ENCODE data around the gene ATXN7L1. TPM values are rescaled to one million over a fixed set of nuclear protein-coding genes. Genes with fewer than 3 reads are reported as not detected.

ATXN7L1 gene
- total RNA-seq, 2 experiments from 2014 or later, result 0.59 TPM; not detected in 1

GRCh38 chr7:105819559-105819958 is 56.8 kb downstream of the ATXN7L1 start:
- Histone ChIP-seq H3K9me2 (ENCODE audit: insufficient read depth, low read length) (no peaks in the 10 kb centered on the region), H3K4me3 (ENCODE audit: low read depth, low read length, poor library complexity, severe bottlenecking) (no peak overlapping the region), H3K4me1 (ENCODE audit: insufficient read depth, low read length, poor library complexity, severe bottlenecking) (no peaks in the 10 kb centered on the region), H3K79me2 (ENCODE audit: insufficient read depth, low read depth, low read length) (no peaks in the 10 kb centered on the region), H3K36me3 (ENCODE audit: insufficient read depth, low read length) (no peaks in the 10 kb centered on the region), H2AFZ (ENCODE audit: low read length) (no peak overlapping the region), H4K20me1 (ENCODE audit: insufficient read depth, low read length) (no peaks in the 10 kb centered on the region), H3K4me2 (ENCODE audit: low read length) (no peak overlapping the region), H3K27ac (ENCODE audit: low read depth, low read length, poor library complexity, severe bottlenecking) (no peak overlapping the region), H3K9me3 (ENCODE audit: low read length) (no peaks in the 10 kb centered on the region)
- ChIA-PET CTCF (ENCODE audit: unreplicated experiment) (no interaction called here), POLR2A (interaction anchor here (0.7 kb wide), 1 partner anchor 142 kb away, joined by 3 read pairs; no protein-coding TSS in a partner anchor)
- DNase-seq (ENCODE audit: low spot score), result no peak
- intact Hi-C loops (cut with micrococcal nuclease; ENCODE audit: unreplicated experiment), result no loop called here
- no TSS peak for BruUV-seq (replicated peaks)
- TF ChIP-seq CTCF (conservative IDR thresholded peaks at IDR 0.05; ENCODE audit: low read length), result no peak
- TF ChIP-seq EZH2phosphoT487 (IDR thresholded peaks at IDR 0.05; ENCODE audit: borderline replicate concordance, low read depth, low read length), result no peak

GRCh38 chr7:105816954-105817615 is 59.3 kb downstream of the ATXN7L1 start:
- Histone ChIP-seq H3K27ac (ENCODE audit: low read depth, low read length, poor library complexity, severe bottlenecking) (no peak overlapping the region), H3K4me1 (ENCODE audit: insufficient read depth, low read length, poor library complexity, severe bottlenecking) (no peaks in the 10 kb centered on the region), H3K9me2 (ENCODE audit: insufficient read depth, low read length) (no peaks in the 10 kb centered on the region), H3K4me2 (ENCODE audit: low read length) (no peak overlapping the region), H2AFZ (ENCODE audit: low read length) (no peak overlapping the region), H3K4me3 (ENCODE audit: low read depth, low read length, poor library complexity, severe bottlenecking) (no peak overlapping the region), H3K36me3 (ENCODE audit: insufficient read depth, low read length) (no peaks in the 10 kb centered on the region), H3K9me3 (ENCODE audit: low read length) (no peaks in the 10 kb centered on the region), H4K20me1 (ENCODE audit: insufficient read depth, low read length) (no peaks in the 10 kb centered on the region), H3K79me2 (ENCODE audit: insufficient read depth, low read depth, low read length) (no peaks in the 10 kb centered on the region)
- intact Hi-C loops (cut with micrococcal nuclease; ENCODE audit: unreplicated experiment), result no loop called here
- CTCF ChIA-PET (ENCODE audit: unreplicated experiment), result no interaction called here
- POLR2A ChIA-PET, result no interaction called here
- TF ChIP-seq EZH2phosphoT487 (IDR thresholded peaks at IDR 0.05; ENCODE audit: borderline replicate concordance, low read depth, low read length), result no peak
- TF ChIP-seq CTCF (conservative IDR thresholded peaks at IDR 0.05; ENCODE audit: low read length), result no peak
- no TSS peak for BruUV-seq (replicated peaks)
- DNase-seq (ENCODE audit: low spot score), result no peak

GRCh38 chr7:105816266-105816843 is 60.0 kb downstream of the ATXN7L1 start:
- H3K9me3 ChIP-seq (ENCODE audit: low read length), result no peaks in the 10 kb centered on the region
- H3K9me2 ChIP-seq (ENCODE audit: insufficient read depth, low read length), result no peaks in the 10 kb centered on the region
- H3K4me3 ChIP-seq (ENCODE audit: low read depth, low read length, poor library complexity, severe bottlenecking), result no peak overlapping the region
- BruUV-seq (replicated peaks), result no TSS peak
- no peak overlapping the region for H2AFZ ChIP-seq (ENCODE audit: low read length)
- no peak for DNase-seq (ENCODE audit: low spot score)
- no peaks in the 10 kb centered on the region for H4K20me1 ChIP-seq (ENCODE audit: insufficient read depth, low read length)
- no peaks in the 10 kb centered on the region for H3K4me1 ChIP-seq (ENCODE audit: insufficient read depth, low read length, poor library complexity, severe bottlenecking)
- TF ChIP-seq CTCF (conservative IDR thresholded peaks at IDR 0.05; ENCODE audit: low read length) (no peak), EZH2phosphoT487 (IDR thresholded peaks at IDR 0.05; ENCODE audit: borderline replicate concordance, low read depth, low read length) (no peak)
- no peaks in the 10 kb centered on the region for H3K36me3 ChIP-seq (ENCODE audit: insufficient read depth, low read length)
- intact Hi-C loops (cut with micrococcal nuclease; ENCODE audit: unreplicated experiment), result no loop called here
- no peak overlapping the region for H3K27ac ChIP-seq (ENCODE audit: low read depth, low read length, poor library complexity, severe bottlenecking)
- POLR2A ChIA-PET, result interaction anchor here (0.6 to 0.7 kb wide), 2 partner anchors 658 to 1495 kb away, joined by 3 read pairs; no protein-coding TSS in a partner anchor
- no peak overlapping the region for H3K4me2 ChIP-seq (ENCODE audit: low read length)
- H3K79me2 ChIP-seq (ENCODE audit: insufficient read depth, low read depth, low read length), result no peaks in the 10 kb centered on the region
- CTCF ChIA-PET (ENCODE audit: unreplicated experiment), result no interaction called here

Measured in OCI-LY7 (cell line).